CD4-positive, alpha-beta T cell treated with Interleukin-17A for 1 hour (primary cell): ENCODE measurements around the gene ASF1A.
A peak's percentile ranks its signal among the peaks of the same experiment; 100 is the strongest.
"Not testable (repeated sequence)": the region's sequence is repeated elsewhere in the genome, so short reads cannot be mapped to it uniquely, and the experiment has no call there.

Experiments used
- DNase-seq: peaks from one replicate; pipeline ENCODE4 v3.0.0-alpha.2; 2020

ASF1A gene

GRCh38 chr6:118893807-118894424 lies at the start of gene ASF1A:
Gene ASF1A (plus strand): TSS chr6:118894152. CDS start chr6:118894414, 262 bp downstream.
- DNase-seq, result peak; percentile 98

- DNase-seq, result peak; percentile 19
Observed at GRCh38 chr6:118844915-118845314, 49.0 kb upstream of the ASF1A start.

- DNase-seq, result no peak
Observed at GRCh38 chr6:118853408-118853807, 40.5 kb upstream of the ASF1A start.

- no peak for DNase-seq
Observed at GRCh38 chr6:118856301-118856700, 37.7 kb upstream of the ASF1A start.

GRCh38 chr6:118859517-118860064 lies 34.4 kb upstream of the ASF1A start:
- no peak for DNase-seq

- DNase-seq, result no peak
Observed at GRCh38 chr6:118860363-118860762, 33.6 kb upstream of the ASF1A start.

GRCh38 chr6:118860880-118861279 lies 33.1 kb upstream of the ASF1A start:
- no peak for DNase-seq

- DNase-seq, result no peak
Observed at GRCh38 chr6:118862443-118862842, 31.5 kb upstream of the ASF1A start.

GRCh38 chr6:118864341-118865099 lies 29.4 kb upstream of the ASF1A start:
- DNase-seq, result no peak

GRCh38 chr6:118865100-118865391 lies 28.9 kb upstream of the ASF1A start:
- DNase-seq, result no peak

GRCh38 chr6:118867181-118867580 lies 26.8 kb upstream of the ASF1A start:
- DNase-seq, result no peak

- not testable (repeated sequence) for DNase-seq
Observed at GRCh38 chr6:118868901-118869300, 25.1 kb upstream of the ASF1A start.

GRCh38 chr6:118869350-118869749 lies 24.6 kb upstream of the ASF1A start:
- no peak for DNase-seq

- DNase-seq, result no peak
Observed at GRCh38 chr6:118869894-118870589, 23.9 kb upstream of the ASF1A start.

GRCh38 chr6:118871331-118871730 lies 22.6 kb upstream of the ASF1A start:
- no peak for DNase-seq

- no peak for DNase-seq
Observed at GRCh38 chr6:118872318-118872717, 21.6 kb upstream of the ASF1A start.

GRCh38 chr6:118872726-118873125 lies 21.2 kb upstream of the ASF1A start:
- no peak for DNase-seq

GRCh38 chr6:118873239-118873638 lies 20.7 kb upstream of the ASF1A start:
- no peak for DNase-seq

- no peak for DNase-seq
Observed at GRCh38 chr6:118875672-118876071, 18.3 kb upstream of the ASF1A start.

- DNase-seq, result no peak
Observed at GRCh38 chr6:118876198-118876597, 17.8 kb upstream of the ASF1A start.

- DNase-seq, result no peak
Observed at GRCh38 chr6:118876814-118877213, 17.1 kb upstream of the ASF1A start.

GRCh38 chr6:118877806-118878205 lies 16.1 kb upstream of the ASF1A start:
- DNase-seq, result no peak

- no peak for DNase-seq
Observed at GRCh38 chr6:118881440-118882313, 12.3 kb upstream of the ASF1A start.
